ENCODE data around the gene CNNM4.
"Not testable (repeated sequence)": the region's sequence is repeated elsewhere in the genome, so short reads cannot be mapped to it uniquely, and the experiment has no call there.

The CNNM4 gene

DNA sequence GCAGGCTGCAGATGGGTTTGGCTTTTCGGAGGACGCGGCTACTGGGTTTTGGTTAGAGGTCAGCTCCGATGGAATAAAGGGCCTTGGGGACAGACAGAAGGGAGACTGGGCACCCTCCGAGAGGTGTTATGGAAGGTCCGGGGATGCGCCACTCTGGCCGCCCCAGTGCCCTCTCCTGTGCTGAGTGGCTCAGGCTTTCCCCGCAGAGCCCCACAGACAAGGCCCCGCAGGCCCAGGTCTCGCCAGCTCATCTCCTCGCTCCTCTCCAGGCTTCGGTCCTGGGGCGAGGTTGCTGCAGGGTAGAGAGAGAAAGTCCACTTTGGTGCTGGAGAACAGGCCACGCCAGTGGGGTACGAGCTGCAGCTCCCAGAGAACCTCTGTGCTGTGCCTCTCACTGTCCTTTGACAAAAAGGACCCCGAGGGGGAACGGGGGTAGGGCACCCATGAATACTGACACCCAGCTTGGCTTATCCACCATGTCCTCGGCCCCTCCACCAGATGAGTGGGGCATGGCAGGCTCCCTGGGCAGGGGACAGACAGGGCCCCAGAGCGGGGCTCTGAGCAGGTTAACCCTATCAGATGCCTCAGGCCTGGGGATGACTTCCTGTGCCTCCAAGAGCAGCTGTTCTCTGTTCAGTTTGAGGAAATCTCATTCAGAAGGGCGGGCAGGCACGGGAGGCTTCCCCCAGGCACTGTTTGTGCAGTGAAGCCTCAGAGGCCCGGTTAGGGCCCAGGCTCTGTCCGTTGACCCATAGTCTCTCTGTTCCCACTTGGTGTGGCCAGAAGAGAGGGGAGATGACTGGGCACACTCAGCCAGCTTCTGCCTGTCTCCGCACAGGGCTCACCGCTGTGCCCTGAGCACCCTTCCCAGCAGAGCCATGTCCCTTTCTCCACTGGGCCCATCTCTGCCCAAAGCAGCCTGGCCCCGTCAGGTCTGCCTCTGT lies 39.6 kb downstream of the CNNM4 start:
- TF ChIP-seq, protein P1, sequence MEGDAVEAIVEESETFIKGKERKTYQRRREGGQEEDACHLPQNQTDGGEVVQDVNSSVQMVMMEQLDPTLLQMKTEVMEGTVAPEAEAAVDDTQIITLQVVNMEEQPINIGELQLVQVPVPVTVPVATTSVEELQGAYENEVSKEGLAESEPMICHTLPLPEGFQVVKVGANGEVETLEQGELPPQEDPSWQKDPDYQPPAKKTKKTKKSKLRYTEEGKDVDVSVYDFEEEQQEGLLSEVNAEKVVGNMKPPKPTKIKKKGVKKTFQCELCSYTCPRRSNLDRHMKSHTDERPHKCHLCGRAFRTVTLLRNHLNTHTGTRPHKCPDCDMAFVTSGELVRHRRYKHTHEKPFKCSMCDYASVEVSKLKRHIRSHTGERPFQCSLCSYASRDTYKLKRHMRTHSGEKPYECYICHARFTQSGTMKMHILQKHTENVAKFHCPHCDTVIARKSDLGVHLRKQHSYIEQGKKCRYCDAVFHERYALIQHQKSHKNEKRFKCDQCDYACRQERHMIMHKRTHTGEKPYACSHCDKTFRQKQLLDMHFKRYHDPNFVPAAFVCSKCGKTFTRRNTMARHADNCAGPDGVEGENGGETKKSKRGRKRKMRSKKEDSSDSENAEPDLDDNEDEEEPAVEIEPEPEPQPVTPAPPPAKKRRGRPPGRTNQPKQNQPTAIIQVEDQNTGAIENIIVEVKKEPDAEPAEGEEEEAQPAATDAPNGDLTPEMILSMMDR (IDR thresholded peaks at IDR 0.05; ENCODE audit: low read depth, low read length, missing control alignments) = no peak
- H3K4me3 ChIP-seq (ENCODE audit: low read depth, low read length) = no peak overlapping the region
- no peak for DNase-seq (ENCODE audit: low read depth)

DNA sequence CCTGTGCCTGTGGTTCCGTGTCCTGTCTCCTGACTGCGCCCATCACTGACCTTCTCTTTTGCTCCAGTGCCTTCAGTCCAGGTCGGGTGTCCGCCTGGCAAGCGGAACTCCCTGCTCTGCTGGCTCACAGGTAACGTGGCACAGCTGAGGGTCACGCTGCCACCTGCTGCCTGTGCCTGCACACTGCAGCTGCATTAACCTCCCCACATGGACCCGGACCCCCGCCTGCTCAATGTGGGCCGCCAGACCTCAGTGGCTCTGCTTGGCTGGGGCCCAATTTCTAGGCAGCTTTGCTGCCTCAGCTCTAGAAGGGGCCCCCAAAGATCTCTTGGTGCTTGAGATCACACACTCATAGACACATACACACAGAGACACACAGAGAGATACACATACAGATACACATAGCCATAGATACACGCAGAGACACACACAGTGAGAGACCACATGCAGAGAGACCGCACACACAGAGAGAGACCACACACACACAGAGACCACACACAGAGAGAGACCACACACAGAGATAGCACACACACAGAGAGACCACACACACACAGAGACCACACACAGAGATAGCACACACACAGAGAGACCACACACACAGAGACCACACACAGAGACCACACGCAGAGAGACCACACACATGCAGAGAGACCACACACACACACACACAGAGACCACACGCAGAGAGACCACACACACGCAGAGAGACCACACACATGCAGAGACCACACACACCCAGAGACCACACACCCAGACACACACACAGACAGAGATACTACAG lies 40.5 kb downstream of the CNNM4 start:
- TF ChIP-seq, protein P1 (IDR thresholded peaks at IDR 0.05; ENCODE audit: low read depth, low read length, missing control alignments) = peak; percentile 93
- DNase-seq (ENCODE audit: low read depth) = peak; percentile 33
- no peak overlapping the region for H3K4me3 ChIP-seq (ENCODE audit: low read depth, low read length)

DNA sequence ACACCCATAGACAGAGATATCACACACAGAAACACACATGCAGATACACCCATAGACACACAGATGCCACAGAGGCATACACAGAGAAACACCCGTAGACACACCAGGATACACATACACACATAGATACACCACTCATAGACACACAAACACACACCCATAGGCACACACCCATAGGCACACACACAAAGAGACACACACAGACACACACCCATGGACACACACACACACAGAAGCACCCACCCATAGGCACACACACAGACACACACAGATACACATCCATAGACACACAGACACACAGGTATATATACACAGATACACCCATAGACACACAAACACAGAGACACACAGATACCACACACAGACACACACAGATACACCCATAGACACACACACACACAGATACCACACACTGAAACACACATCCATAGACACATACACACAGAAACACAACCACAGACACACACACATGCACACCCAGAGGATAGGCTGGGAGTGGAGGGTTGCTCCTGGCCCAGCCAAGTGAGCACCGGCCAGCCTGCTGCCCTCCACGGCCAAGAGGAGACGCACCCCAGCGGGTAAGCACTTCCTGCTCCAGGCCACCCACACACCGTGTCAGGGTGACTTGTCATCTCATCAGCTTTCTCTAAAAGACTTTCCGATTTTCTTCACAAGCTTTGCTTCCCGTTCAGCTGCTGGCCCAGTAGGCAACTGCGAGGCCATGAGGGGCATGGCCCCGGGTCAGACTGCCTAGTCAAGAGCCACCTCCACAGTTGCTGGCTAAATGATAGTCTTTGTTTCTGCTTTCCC lies 41.3 kb downstream of the CNNM4 start:
- TF ChIP-seq, protein P1 (IDR thresholded peaks at IDR 0.05; ENCODE audit: low read depth, low read length, missing control alignments) = no peak
- H3K4me3 ChIP-seq (ENCODE audit: low read depth, low read length) = no peak overlapping the region
- DNase-seq (ENCODE audit: low read depth) = no peak

DNA sequence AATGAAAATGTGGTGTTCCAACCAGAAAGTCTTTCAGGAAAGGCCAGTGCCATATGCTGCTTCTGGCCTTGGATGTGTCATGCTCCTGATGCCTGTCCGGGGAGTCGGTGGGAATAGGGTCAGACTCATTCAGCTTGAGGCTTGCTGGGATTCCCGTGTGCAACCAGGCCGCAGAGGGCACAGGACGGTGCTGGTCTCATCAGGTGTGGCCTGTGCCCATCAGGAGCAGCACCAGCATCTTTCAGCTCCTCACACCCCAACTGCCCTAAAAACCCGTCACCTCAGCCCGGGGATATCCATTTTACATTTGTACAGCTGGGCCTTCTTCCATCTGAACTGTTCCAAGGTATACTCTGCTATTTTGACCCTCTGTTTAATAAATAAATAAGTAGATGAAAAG lies 42.0 kb downstream of the CNNM4 start:
- no peak for DNase-seq (ENCODE audit: low read depth)
- TF ChIP-seq, protein P1 (IDR thresholded peaks at IDR 0.05; ENCODE audit: low read depth, low read length, missing control alignments) = no peak

DNA sequence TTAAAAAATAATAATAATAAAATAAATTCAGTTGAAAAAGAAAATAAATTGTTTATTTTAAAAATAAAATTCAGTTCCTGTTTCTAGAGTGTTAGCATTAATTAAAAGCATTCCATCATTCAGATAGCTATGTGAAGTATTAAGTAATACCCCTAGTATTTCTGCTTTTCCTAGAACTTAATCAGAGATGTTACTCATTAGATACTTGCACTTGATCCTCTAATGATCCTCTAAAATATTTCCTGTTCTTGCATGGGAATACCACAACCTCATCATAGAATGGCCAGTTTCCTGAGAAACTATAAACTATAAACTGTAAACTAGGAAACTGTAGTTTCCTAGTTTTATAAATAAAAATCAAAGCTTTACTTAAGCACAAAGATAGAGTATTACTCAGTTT lies 44.3 kb downstream of the CNNM4 start:
- TF ChIP-seq, protein P1 (IDR thresholded peaks at IDR 0.05; ENCODE audit: low read depth, low read length, missing control alignments) = no peak
- H3K4me3 ChIP-seq (ENCODE audit: low read depth, low read length) = no peak overlapping the region
- DNase-seq (ENCODE audit: low read depth) = no peak

More for the DNA sequence above, 42.0 kb downstream of the CNNM4 start:
- H3K4me3 ChIP-seq (ENCODE audit: low read depth, low read length) = no peak overlapping the region

DNA sequence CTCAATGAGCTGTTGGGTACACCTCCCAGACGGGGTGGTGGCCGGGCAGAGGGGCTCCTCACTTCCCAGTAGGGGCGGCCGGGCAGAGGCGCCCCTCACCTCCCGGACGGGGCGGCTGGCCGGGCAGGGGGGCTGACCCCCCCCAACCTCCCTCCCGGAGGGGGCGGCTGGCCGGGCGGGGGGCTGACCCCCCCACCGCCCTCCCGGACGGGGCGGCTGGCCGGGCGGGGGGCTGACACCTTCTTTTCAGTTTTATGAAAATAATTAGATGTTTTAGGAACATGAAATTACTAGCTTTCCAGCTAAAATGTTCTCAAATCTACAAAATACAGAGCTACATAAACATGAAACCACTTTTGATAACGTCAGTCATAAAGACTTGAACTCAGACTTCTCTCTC lies 45.2 kb downstream of the CNNM4 start:
- not testable (repeated sequence) for H3K4me3 ChIP-seq (ENCODE audit: low read depth, low read length); DNase-seq (ENCODE audit: low read depth)
